ENCODE measurements around the gene OTC.
A peak's percentile ranks its signal among the peaks of the same experiment; 100 is the strongest.

OTC gene

GRCh38 chrX:38318606-38319005 lies 33.8 kb upstream of the OTC start:
- no peak for TF ChIP-seq CTCF (IDR thresholded peaks at IDR 0.05; ENCODE audit: low read depth, low read length)
- TF ChIP-seq EZH2phosphoT487 (IDR thresholded peaks at IDR 0.05; ENCODE audit: low read depth) = no peak
- no peak overlapping the region for H3K4me3 ChIP-seq (ENCODE audit: low read length)
- no peaks in the 10 kb centered on the region for H3K9me3 ChIP-seq (ENCODE audit: insufficient read depth, low read length)
- no peaks in the 10 kb centered on the region for H4K20me1 ChIP-seq (ENCODE audit: insufficient read depth, low read length)
- H3K27ac ChIP-seq (ENCODE audit: low read length) = no peak overlapping the region
- H2AFZ ChIP-seq (ENCODE audit: low read depth, low read length) = no peak overlapping the region
- no peak overlapping the region for H3K9ac ChIP-seq (ENCODE audit: low read length)
- H3K27me3 ChIP-seq (ENCODE audit: low read depth, low read length) = no peaks in the 10 kb centered on the region
- H3K4me1 ChIP-seq (ENCODE audit: low read length) = no peaks in the 10 kb centered on the region
- H3K4me2 ChIP-seq (ENCODE audit: low read length) = no peak overlapping the region
- H3K79me2 ChIP-seq (ENCODE audit: low read length) = no peaks in the 10 kb centered on the region
- H3K36me3 ChIP-seq (replicated peaks; ENCODE audit: low read depth, low read length) = peaks cover 7% of the 10 kb centered on the region

DNA sequence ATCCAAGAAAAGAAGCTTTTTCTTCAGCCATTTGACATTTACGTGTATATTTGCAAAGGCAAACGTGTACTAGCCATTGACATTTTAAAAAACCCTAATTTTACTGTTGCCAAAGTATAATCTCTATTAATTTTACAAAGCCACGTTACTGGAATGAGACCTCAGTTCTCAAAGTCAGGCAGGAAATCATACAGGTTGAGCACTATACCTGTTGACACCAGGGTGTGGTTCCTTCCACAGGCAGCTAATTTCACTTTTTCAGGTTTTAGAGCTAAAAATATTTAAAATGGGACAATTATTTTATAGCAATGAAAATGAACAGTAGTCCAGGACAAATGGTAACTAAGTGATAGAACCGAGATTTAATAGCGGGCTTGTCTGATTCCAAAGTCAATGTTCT lies 31.6 kb upstream of the OTC start:
- Histone ChIP-seq H3K9ac (ENCODE audit: low read length) (no peak overlapping the region), H3K27me3 (ENCODE audit: low read depth, low read length) (no peaks in the 10 kb centered on the region), H4K20me1 (ENCODE audit: insufficient read depth, low read length) (no peaks in the 10 kb centered on the region), H3K9me3 (ENCODE audit: insufficient read depth, low read length) (no peaks in the 10 kb centered on the region), H2AFZ (ENCODE audit: low read depth, low read length) (no peak overlapping the region), H3K27ac (ENCODE audit: low read length) (no peak overlapping the region), H3K36me3 (replicated peaks; ENCODE audit: low read depth, low read length) (peaks cover 4% of the 10 kb centered on the region), H3K4me3 (ENCODE audit: low read length) (no peak overlapping the region), H3K4me1 (ENCODE audit: low read length) (no peaks in the 10 kb centered on the region), H3K79me2 (ENCODE audit: low read length) (peaks cover 6% of the 10 kb centered on the region; the same call in 1 of the 2 replicates), H3K4me2 (ENCODE audit: low read length) (no peak overlapping the region)
- no peak for TF ChIP-seq EZH2phosphoT487 (IDR thresholded peaks at IDR 0.05; ENCODE audit: low read depth)
- TF ChIP-seq CTCF (IDR thresholded peaks at IDR 0.05; ENCODE audit: low read depth, low read length) = no peak

- Histone ChIP-seq H3K4me3 (ENCODE audit: low read length) (peak overlapping the region; percentile 94), H2AFZ (ENCODE audit: low read depth, low read length) (no peak overlapping the region), H3K9ac (ENCODE audit: low read length) (peak overlapping the region; percentile 81), H4K20me1 (ENCODE audit: insufficient read depth, low read length) (no peaks in the 10 kb centered on the region), H3K4me2 (ENCODE audit: low read length) (peak overlapping the region; percentile 90), H3K36me3 (replicated peaks; ENCODE audit: low read depth, low read length) (no peaks in the 10 kb centered on the region), H3K4me1 (ENCODE audit: low read length) (peaks cover 10% of the 10 kb centered on the region; the same call in 1 of the 2 replicates), H3K27ac (ENCODE audit: low read length) (no peak overlapping the region), H3K9me3 (ENCODE audit: insufficient read depth, low read length) (no peaks in the 10 kb centered on the region), H3K79me2 (ENCODE audit: low read length) (peaks cover 13% of the 10 kb centered on the region), H3K27me3 (ENCODE audit: low read depth, low read length) (no peaks in the 10 kb centered on the region)
- TF ChIP-seq CTCF (IDR thresholded peaks at IDR 0.05; ENCODE audit: low read depth, low read length) (no peak), EZH2phosphoT487 (IDR thresholded peaks at IDR 0.05; ENCODE audit: low read depth) (no peak)
These were observed 26.3 kb upstream of the OTC start for GRCh38 chrX:38326086-38326485.

DNA sequence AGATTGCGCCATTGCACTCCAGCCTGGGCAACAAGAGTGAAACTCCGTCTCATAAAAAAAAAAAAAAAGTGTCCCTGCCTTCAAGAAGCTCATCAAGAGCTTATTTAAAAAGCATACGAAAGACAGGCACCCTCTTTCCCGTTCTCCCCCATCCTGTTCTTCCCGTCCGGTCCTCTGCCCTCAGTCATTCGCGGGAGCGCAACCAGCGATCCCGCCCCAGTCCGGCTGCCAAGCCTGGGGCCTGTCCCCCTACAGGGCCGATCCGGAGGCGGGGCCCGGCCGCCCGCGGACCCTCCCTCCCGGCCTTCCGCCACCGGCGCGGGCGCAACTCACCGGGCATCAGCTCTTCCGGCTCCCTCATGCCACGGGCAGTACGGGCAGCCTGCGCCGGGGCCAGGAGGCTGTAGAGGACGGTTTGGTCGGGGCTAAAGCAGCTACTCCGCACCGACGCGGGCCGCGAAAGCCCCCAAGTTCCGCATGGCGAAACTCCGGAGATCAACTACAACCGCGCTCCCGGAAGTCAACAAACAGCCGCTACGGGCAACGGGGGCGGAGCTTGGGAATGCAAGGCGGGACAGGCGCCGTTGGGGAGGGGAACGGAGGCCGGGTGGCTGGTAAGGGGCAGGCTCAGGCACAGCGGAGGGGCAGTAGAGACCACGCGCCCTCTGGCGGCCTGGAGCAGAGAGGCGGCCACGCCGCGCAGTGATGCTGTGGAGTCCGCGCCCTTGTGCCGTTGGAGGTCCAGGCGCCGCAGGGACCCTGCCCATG lies 25.2 kb upstream of the OTC start, which contains the start of gene RPGR:
RPGR (minus strand) TSS at position 503 of the 768 bp plus-strand sequence; CDS start at position 361, 142 bp downstream.
- TF ChIP-seq CTCF (IDR thresholded peaks at IDR 0.05; ENCODE audit: low read depth, low read length) (peak; percentile 65), EZH2phosphoT487 (IDR thresholded peaks at IDR 0.05; ENCODE audit: low read depth) (no peak)
- Histone ChIP-seq H4K20me1 (ENCODE audit: insufficient read depth, low read length) (no peaks in the 10 kb centered on the region), H3K27me3 (ENCODE audit: low read depth, low read length) (no peaks in the 10 kb centered on the region), H3K4me2 (ENCODE audit: low read length) (peak within 1 kb of the TSS; percentile 93), H3K4me1 (ENCODE audit: low read length) (peaks cover 10% of the 10 kb centered on the region; the same call in 1 of the 2 replicates), H2AFZ (ENCODE audit: low read depth, low read length) (peak within 1 kb of the TSS; percentile 97), H3K79me2 (ENCODE audit: low read length) (peaks cover 13% of the 10 kb centered on the region), H3K27ac (ENCODE audit: low read length) (peak within 1 kb of the TSS; percentile 63), H3K36me3 (replicated peaks; ENCODE audit: low read depth, low read length) (no peaks in the 10 kb centered on the region), H3K9ac (ENCODE audit: low read length) (peak within 1 kb of the TSS; percentile 81), H3K9me3 (ENCODE audit: insufficient read depth, low read length) (no peaks in the 10 kb centered on the region), H3K4me3 (ENCODE audit: low read length) (peak within 1 kb of the TSS; percentile 94)
